ENCODE measurements around the gene UBAP2.

Gene UBAP2, protein sequence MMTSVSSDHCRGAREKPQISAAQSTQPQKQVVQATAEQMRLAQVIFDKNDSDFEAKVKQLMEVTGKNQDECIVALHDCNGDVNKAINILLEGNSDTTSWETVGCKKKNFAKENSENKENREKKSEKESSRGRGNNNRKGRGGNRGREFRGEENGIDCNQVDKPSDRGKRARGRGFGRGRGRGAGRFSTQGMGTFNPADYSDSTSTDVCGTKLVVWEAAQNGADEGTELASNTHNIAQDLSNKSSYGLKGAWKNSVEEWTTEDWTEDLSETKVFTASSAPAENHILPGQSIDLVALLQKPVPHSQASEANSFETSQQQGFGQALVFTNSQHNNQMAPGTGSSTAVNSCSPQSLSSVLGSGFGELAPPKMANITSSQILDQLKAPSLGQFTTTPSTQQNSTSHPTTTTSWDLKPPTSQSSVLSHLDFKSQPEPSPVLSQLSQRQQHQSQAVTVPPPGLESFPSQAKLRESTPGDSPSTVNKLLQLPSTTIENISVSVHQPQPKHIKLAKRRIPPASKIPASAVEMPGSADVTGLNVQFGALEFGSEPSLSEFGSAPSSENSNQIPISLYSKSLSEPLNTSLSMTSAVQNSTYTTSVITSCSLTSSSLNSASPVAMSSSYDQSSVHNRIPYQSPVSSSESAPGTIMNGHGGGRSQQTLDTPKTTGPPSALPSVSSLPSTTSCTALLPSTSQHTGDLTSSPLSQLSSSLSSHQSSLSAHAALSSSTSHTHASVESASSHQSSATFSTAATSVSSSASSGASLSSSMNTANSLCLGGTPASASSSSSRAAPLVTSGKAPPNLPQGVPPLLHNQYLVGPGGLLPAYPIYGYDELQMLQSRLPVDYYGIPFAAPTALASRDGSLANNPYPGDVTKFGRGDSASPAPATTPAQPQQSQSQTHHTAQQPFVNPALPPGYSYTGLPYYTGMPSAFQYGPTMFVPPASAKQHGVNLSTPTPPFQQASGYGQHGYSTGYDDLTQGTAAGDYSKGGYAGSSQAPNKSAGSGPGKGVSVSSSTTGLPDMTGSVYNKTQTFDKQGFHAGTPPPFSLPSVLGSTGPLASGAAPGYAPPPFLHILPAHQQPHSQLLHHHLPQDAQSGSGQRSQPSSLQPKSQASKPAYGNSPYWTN

DNA sequence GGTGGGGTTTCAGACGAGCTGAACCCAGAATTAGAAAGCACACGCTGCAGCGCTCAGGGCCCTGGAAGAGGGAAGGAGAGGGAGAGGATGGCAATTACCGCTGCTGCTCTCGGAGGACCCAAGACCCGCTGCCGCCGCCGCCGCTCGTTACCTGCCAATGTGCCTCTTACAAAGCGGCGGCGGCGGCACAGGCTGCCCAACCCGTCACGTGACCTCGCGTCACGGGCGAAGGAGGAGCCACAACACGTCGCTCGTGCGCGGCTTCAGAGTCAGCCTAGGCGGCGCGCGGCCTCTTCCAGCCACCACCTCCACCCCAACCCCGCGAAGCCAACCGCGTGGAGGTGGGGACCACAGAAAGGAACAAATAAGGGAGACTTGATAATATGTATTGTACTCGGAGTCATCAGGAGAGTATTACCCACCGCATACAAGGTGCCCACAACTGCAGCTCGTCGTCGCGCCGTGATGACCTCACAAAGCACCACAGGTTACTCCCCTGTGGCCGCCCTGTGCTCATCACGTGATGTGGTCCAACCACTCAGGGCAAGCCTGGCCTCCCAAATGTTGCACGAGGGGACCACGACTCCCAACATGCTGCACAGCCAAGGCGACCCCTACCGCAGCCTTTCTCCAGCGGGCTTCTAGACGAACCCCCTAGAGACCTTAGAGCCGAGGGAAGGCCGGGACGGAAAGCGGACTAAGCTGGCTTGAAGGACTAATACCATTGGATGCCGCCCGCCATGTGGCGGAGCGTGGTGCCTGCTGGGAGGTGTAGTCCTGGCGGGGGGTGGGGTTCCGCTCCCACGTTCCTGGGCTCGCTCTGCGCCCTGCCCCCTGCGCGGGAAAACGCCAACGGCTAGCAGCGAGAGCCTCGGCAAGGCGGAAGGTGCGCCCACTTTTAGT, at the start of gene UBAP2:
UBAP2 (minus strand) TSS at position 161 of the 903 bp plus-strand sequence. CDS start 31,739 bp downstream, outside the sequence.
- DNase-seq: peak; percentile 96

DNA sequence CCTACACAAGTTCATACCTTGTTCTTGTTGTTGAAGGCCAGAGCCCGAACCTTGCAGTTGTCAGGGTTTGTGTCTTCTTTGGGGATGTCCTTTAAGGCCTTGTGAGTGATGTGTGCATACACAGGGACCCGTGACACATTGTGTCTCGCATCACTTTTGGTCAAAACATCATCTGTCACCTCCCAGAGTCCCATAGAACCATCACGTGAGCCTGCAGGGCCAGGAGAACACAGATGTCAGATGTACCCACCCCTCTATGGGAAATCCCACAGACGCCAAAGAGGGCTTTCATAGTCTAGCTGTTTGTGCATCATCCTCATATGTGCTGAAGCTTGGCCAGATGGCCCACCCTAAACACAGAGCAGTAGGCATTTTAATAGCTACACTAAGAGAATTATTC, 49.6 kb upstream of the UBAP2 start:
- no peak for DNase-seq

DNA sequence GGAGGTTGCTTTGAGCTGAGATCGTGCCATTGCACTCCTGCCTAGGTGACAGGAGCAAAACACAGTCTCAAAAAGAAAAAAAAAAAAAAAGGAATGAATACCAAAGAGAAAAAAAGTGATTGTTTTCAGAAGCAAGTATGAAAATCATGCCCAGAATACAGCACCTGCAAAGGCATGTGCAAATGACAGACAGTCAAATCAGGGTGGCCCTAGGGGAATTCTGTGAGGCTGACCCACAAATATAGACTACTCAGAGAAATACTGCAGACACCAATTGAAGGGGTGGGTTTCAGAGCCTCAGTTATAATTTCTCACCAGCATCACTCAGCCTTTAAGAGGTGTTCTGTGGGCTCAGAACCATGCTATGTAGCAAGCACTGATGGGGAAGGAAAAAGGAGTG, 49.2 kb upstream of the UBAP2 start:
- DNase-seq: no peak

DNA sequence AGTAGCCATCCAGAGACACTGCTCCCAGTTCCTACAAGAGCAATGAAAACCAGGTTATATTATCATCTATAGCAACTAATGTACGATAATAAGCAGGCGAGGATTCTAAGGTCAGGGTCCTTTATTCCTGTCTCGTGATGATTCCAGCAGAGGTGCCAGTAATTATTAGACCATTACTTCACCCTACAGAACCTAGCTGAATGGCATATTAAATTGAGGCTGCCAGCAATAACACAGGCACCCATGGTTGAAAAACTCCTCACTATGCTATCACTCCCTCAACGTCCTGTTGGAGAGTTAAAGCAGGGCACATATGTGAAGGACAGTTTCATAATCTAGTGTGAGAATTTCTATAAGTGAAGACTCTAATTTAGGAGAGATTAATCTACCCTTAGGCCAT, 48.1 kb upstream of the UBAP2 start:
- no peak for DNase-seq

DNA sequence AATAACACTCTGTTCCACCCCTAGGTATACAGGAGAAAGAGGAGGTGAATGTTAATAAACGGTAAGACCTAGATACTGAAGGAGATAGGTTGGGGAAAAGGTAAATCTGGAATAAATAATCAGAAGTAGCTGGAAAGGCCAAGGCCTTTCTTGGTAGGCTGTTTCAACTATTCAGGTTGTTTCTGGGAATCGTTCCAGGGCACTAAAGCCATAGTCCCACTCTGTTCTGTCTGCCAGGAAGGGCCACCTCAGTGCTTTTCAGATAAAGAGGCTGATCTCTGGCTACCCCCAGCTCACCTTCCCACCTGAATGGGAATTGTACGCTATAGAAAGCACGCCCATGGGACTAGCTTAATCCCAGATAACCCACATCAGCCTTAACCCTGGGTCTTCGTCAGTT, 44.9 kb upstream of the UBAP2 start:
- DNase-seq: no peak

DNA sequence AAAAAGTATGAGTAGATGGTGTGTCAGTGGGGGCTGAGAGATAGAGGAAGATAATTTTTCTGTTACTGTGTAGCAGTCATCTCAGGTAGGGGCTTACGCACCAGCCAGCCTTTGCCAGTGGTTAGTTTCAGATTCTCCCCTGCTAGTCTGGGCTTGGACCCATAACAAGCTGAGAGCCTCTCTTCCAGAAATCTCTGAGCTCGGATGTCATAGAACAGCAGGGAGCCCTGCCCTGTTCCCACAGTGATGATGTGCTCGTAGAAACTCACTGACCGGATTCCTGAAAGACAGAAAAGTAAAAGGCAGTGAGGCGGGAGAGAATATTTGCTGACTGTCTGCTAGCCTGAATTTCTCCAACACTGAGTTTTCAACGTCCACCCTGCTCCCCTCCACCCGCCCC, 40.6 kb upstream of the UBAP2 start:
- DNase-seq: no peak

DNA sequence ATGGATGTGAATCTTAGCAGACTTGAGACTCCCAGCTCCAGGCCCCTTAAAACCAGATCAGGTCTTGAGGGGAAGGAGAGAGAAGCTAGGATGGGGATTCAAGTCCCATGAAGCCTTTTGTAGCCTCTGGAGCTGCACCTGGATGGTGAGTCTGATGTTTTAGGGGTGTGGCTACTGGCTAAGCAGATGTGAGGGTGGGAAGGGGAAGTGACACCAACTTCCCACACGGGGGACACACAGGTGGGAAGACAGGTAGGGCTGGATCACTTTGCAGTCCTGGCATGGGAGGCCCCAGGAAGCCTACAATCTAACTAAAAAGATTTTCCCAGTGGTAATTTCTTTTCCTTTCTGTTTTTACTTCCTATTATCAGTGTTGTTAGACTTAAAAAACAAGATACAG, 38.7 kb upstream of the UBAP2 start:
- no peak for DNase-seq

DNA sequence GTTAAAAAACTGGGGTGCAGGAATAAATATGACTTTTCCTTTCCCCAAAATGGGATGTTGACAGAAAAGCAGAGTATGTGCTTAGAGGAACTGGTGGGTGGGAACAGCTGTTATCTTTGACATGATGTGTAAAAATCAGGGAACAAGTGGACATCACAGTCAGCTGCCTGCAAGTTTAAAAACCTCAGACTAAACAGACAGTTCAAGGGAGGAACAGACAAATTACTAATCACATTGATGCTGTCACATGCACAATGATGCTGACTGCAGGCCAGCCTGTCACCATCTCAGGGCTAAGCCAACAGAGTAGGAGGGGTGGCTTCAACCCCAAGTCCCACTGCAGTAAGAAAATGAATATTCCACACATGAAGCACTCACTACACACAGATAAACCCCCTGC, 38.2 kb upstream of the UBAP2 start:
- DNase-seq: no peak

DNA sequence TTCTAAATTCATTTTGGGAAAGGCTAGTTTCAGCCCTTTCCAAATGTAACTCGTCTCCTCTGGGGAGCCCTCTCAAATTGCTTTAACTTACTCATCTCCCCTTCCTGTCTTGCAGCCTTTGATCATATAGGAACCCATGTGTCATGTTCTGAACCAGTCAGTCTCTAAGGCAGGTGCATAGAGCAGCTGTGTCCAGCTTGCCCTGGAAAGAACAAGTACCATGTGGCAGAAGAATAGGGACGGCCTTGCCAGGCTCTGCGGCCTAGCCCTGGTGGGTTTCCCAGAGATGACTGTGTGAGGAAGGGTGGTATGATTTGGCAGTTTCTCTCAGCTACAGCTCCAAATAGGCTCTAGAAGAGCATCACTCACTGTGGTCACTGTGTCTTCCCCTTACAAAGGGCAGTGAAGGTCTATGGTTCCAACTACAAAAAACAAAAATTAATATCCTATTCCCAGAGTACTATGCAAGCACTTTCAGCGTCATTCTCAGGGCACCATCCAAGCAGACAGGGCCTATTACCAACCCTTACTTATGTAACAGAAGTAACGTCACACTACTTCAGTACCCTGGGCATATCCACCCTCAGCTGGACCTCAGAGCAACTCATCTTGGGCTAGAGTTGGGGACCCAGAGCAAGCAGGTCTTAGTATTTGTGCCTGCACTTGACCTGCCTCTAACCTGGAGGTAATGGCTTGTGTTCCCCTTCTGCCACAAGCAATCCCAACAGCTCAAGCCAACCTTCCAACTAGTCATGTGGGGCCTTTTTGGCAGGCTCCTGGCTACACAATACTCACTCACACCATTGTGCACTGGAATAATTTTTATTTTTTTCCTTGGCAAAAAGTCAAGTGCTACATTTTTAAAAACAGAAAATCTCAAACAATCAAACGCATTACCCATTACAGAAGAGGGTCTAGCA, 37.2 kb upstream of the UBAP2 start:
- no peak for DNase-seq

DNA sequence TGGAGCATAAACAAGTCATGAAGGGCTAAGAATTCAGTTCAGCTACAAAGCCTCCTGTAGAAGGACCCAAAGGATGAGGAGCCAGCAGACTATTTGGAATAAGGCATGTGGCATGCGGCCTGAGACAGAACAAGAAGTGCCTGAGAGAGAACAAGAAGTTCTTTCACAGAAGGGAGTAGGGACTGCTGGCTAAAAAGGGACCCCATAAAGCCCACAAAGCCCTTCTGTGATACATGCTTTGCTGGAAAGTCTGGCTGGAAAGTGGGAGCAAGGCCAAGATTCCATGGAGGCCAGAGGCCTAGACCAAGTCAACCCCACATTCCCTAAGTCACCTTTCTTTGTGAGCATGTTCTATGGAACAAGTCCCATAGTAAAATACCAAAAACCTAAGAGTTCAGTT, 35.9 kb upstream of the UBAP2 start:
- no peak for DNase-seq

DNA sequence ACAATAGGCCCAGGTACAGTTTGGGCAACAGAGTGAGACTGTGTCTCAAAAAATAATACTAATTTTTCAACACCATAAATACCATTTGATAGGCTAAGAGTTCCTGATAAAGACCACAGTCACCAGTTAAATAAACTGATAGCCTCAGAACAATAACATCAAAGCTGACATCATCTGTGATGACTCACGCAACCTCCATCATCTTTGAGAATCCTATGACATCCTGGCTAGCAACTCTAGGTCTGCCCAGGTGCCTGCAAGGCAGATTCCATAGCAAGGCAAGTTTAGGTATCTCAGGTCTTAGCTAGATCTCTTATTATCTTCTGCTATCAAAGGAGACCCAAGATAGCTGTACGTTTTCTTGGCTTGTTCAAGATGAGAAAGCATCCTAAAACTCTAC, 30.5 kb upstream of the UBAP2 start:
- DNase-seq: no peak

DNA sequence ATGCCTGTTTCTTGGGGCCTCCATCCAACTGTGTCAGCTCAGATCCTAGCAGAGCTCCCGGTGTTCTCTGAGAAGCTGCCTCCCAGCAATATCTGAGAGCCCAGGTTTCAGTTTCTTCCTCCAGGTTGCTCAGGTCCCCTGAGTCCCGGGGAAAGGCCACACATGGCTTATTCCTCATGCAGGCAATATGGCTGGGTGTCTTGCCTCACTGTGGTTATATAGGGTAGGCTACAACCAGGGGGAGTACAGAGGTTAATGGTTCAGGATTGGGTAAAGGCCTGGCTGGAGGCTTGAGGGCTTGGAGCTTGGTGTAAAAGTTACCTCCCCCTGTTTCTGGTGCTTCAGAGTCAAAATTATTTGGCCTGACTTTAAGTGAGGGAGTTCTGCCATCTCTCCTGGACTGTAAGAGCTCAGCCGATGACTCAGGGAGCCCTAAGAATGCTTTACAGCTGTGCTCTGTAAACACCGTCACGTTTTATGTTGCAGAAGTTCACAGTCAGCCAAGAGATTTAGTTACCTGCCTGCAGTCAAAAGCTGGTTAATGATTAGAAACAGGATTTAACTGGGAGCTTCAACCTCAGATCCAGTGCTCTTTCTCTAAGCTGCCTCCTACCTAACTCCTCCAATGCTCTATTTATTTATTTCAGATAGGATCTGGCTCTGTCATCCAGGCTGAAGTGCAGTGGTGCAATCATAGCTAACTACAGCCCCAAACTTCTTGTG, 24.3 kb upstream of the UBAP2 start:
- no peak for DNase-seq

DNA sequence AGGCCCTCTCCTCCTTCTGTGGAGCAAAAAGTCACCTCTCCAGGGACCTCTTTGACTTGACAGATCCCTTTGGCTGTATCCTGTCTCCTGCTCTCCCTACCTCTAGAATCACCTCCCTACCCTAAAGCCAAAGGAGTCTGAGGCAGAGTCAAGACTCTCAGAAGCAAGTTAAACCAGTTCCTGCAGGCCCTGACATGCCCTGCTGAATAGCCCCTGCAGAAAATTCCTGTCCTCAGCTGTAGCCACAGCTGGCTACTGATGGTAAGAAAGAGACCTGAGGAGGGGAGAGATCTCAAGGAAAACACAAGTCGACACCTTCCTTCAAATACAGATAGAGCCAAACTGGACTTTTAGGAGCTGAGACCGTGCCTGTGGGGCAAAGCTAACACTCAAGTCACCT, 23.7 kb upstream of the UBAP2 start:
- no peak for DNase-seq

DNA sequence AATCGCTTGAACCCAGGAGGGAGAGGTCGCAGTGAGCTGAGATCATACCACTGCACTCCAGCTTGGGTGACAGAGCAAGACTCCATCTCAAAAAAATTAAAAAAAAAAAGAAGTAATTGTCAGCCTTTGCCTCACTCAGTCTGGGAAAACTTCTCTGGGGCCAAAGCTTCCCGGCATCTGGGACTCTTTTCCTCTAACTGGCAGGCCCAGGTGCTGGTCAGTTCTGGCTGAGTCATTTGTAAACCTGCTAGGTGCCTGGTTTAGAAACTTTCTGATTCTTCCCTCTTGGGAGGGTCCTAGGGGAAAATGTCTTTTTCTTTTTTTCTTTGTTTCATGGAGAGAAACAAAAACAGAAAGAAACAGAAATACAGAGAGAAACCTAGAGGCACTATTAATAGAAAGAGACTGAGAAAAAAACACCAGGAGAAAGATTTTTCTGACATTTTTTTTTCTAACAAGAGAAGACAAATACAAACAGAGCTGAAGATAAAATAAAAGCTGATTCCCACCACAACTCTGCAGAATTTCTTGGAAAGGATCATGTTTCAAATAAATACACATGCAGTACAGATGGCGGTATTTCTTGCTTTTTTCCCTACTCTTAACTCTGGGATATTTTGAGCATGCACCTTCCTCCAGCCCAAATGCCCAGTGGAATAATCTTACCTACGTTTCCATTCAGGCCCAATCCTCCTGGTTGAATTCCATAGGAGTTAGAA, 22.1 kb upstream of the UBAP2 start:
- no peak for DNase-seq

DNA sequence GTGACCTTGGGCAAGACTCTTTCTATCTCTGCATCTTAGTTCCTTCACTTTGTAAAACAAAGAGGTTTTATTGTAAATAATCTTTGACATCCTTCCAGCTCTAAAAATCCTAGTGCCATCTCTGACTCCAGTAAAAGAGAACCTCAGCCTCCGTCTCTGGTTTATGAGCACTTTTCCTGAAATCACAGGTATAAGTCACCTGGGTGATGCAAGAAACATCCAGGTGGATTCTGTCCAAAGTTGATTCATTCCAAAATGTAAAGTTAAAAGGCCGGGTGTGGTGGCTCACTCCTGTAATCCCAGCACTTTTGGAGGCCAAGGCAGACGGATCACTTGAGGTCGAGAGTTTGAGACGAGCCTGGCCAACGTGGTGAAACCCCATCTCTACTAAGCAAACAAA, 21.1 kb upstream of the UBAP2 start:
- DNase-seq: no peak

DNA sequence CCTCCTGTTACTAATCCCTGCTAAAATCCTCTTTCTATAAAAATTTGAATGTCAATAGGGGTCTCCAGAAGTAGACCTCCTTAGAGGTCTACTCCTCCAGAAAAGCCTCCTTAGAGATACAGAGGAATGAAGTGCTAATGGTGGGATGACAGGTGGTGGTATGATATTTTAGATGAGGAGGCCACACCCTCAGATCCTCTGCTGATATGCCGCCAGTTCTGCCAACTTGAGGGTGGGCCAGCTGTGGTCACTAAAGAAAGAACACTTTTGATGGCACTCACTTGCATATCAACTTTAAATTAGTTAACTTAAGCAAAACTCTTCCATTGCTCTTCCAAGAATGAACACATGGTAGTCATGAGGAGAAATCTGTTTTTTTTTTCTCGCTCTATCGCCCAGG, 16.9 kb upstream of the UBAP2 start:
- no peak for DNase-seq

DNA sequence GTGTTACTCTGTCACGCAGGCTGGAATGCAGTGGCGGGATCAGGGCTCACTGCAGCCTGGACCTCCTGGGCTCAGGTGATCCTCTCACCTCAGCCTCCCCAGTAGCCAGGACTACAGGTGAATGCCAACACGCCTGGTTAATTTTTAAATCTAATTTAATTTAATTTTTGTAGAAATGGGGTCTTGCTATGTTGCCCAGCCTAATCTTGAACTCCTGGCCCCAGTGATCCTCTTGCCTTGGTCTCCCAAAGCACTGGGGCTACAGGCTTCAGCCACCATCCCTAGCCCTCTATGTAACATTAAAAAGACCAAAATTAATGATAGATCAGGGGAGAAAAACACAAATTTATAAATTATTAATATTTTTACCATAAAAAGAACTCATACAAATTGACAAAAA, 11.3 kb upstream of the UBAP2 start:
- DNase-seq: no peak

DNA sequence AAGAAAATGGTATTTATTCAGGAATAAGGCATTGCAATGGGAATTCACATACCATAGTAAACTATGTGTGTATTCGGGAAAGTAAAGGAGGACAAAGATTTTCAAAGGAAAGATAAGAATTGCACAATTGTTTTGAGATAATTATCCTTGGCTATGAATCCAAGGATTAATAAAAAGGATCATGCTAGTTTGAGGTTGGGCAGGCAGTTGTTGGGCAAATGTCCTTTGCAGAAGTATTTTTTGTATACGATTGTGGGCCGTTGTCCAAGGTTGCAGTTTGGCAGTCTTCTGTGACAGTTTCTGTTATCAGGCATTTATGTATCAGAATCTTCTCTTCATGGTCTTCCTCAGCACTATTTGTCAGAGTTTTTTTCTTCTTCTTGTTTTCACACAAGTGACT, 10.6 kb upstream of the UBAP2 start:
- no peak for DNase-seq

DNA sequence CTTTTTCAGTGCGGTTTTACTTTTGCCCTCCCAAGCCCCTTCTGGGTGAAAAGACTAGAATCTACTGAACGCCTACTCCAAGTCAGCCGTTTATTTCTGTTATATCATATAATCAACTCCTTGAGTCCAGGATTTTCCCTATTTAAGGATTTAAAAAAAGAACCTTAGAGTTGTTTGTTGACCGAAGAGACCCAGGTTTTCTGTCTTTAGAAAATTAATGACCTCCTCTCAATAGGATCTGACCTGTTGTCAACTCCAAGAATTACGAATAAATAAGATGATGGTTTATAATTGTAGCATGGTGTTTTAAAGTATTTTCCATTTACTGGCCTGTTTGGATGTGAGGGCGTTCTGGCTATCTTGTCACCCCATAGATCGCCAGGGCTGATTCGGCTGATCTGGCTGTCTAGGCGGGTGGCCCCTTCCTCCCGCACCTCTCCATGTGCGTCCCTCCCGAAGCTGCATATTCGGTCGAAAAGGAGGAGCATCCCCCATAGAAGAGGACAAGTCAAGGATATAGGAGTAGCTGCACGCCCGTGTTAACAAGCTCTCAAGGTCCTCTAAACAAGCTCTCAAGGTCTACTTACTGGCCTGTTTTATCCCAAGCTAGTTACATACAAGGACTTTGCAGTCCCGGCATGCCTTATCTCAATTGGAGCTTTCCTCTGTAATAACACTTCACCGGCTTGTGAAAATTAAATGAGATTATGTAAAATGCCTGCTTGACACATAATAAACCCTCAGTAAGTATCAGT, 1.1 kb upstream of the UBAP2 start:
- DNase-seq: no peak
